Measurements from ENCODE around the gene PITX2. TPM values are rescaled to one million over a fixed set of nuclear protein-coding genes. Genes with fewer than 3 reads are reported as not detected.
A peak's percentile ranks its signal among the peaks of the same experiment; 100 is the strongest.

The PITX2 gene
- total and polyA plus RNA-seq, 2 experiments from 2014 or later: 0.52 to 0.99 TPM

DNA sequence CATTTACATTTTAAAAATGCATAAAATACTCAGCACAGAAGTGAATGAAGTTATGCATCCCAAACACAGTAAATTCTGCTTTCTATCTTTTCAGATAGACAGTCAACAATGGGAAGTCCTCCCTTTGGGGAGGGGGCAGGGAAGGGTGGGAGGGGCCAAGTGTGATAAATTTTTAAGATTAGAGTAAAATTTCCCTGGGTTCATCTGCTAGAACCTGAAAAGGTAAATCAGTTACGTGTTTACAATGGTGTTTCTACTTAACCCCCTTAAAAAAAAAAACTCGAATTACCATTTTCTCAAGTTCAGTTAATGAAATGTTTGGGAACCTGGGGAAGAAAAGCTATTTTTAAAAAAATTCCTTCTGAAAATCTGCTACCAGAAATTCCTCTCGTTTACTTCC lies 9.1 kb downstream of the PITX2 start (continued):
- no peak for TF ChIP-seq EZH2 (IDR thresholded peaks at IDR 0.05; ENCODE audit: low read depth, unreplicated experiment)
- TF ChIP-seq STAT1 (IDR thresholded peaks at IDR 0.05; ENCODE audit: unreplicated experiment): no peak
- TF ChIP-seq EZH2phosphoT487 (IDR thresholded peaks at IDR 0.05; ENCODE audit: unreplicated experiment): no peak
- TF ChIP-seq, protein P1, sequence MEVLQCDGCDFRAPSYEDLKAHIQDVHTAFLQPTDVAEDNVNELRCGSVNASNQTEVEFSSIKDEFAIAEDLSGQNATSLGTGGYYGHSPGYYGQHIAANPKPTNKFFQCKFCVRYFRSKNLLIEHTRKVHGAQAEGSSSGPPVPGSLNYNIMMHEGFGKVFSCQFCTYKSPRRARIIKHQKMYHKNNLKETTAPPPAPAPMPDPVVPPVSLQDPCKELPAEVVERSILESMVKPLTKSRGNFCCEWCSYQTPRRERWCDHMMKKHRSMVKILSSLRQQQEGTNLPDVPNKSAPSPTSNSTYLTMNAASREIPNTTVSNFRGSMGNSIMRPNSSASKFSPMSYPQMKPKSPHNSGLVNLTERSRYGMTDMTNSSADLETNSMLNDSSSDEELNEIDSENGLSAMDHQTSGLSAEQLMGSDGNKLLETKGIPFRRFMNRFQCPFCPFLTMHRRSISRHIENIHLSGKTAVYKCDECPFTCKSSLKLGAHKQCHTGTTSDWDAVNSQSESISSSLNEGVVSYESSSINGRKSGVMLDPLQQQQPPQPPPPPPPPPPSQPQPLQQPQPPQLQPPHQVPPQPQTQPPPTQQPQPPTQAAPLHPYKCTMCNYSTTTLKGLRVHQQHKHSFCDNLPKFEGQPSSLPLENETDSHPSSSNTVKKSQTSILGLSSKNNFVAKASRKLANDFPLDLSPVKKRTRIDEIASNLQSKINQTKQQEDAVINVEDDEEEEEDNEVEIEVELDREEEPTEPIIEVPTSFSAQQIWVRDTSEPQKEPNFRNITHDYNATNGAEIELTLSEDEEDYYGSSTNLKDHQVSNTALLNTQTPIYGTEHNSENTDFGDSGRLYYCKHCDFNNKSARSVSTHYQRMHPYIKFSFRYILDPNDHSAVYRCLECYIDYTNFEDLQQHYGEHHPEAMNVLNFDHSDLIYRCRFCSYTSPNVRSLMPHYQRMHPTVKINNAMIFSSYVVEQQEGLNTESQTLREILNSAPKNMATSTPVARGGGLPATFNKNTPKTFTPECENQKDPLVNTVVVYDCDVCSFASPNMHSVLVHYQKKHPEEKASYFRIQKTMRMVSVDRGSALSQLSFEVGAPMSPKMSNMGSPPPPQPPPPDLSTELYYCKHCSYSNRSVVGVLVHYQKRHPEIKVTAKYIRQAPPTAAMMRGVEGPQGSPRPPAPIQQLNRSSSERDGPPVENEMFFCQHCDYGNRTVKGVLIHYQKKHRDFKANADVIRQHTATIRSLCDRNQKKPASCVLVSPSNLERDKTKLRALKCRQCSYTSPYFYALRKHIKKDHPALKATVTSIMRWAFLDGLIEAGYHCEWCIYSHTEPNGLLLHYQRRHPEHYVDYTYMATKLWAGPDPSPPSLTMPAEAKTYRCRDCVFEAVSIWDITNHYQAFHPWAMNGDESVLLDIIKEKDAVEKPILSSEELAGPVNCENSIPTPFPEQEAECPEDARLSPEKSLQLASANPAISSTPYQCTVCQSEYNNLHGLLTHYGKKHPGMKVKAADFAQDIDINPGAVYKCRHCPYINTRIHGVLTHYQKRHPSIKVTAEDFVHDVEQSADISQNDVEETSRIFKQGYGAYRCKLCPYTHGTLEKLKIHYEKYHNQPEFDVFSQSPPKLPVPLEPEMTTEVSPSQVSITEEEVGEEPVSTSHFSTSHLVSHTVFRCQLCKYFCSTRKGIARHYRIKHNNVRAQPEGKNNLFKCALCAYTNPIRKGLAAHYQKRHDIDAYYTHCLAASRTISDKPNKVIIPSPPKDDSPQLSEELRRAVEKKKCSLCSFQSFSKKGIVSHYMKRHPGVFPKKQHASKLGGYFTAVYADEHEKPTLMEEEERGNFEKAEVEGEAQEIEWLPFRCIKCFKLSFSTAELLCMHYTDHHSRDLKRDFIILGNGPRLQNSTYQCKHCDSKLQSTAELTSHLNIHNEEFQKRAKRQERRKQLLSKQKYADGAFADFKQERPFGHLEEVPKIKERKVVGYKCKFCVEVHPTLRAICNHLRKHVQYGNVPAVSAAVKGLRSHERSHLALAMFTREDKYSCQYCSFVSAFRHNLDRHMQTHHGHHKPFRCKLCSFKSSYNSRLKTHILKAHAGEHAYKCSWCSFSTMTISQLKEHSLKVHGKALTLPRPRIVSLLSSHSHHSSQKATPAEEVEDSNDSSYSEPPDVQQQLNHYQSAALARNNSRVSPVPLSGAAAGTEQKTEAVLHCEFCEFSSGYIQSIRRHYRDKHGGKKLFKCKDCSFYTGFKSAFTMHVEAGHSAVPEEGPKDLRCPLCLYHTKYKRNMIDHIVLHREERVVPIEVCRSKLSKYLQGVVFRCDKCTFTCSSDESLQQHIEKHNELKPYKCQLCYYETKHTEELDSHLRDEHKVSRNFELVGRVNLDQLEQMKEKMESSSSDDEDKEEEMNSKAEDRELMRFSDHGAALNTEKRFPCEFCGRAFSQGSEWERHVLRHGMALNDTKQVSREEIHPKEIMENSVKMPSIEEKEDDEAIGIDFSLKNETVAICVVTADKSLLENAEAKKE (CRISPR knock-in tag; IDR thresholded peaks at IDR 0.05): no peak
- TF ChIP-seq CREB1 (CRISPR knock-in tag; IDR thresholded peaks at IDR 0.05; ENCODE audit: low read depth): no peak
- TF ChIP-seq POLR2AphosphoS5 (IDR thresholded peaks at IDR 0.05; ENCODE audit: low read depth): no peak

DNA sequence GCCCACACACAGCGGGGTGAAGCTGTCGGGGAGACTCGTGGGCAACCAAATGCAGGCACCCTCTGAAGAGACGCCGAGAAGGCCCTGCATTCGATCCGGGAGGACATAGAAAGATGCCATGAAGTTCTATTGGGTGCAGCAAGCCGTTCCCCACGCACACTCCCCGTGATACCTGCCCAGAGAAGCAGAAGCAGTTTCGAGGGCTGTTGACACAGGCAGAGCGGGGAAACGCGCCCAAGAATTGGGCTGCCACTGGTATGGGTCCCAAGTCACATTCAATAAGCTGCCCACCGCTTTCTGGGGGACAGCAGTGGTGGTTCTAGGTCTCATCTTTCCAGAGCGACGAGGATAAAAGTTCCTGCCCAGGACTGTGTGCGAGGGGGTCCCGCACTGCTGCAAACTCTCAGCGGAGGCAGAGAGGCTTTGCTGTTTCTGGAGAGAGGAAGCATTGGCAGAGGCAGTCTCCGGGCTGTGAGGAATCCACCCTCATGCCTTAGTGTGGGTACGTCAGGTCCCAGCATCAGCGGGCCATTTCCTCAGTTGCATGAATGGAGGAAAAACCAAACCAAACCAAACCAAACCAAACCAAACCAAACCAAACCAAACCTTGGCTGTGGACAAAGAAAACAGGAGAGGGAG lies 10.1 kb downstream of the PITX2 start:
- H2AFZ ChIP-seq: no peak overlapping the region
- H3K4me2 ChIP-seq: peak overlapping the region; percentile 77
- DNase-seq (ENCODE audit: low spot score) (peak; percentile 28), ATAC-seq (no peak)
- H4K20me1 ChIP-seq (replicated peaks; ENCODE audit: insufficient read depth): 0 out of 2 replicates have a peak, but pooled peaks cover 3% of the 10 kb centered on the region
- Mint-ChIP-seq H3K9me3 (no peaks in the 10 kb centered on the region), H3K27ac (no peak overlapping the region), H3K36me3 (ENCODE audit: low read depth) (no peaks in the 10 kb centered on the region), H3K27me3 (ENCODE audit: insufficient read depth, low read depth, poor library complexity) (peaks cover 98% of the 10 kb centered on the region), H3K4me3 (peak overlapping the region; percentile 33; the same call in 2 of the 3 replicates), H3K4me1 (peaks cover 50% of the 10 kb centered on the region)
- peaks cover 6% of the 10 kb centered on the region; the same call in 1 of the 2 replicates for H3F3A ChIP-seq (replicated peaks; ENCODE audit: low read depth)
- H3K9me2 ChIP-seq (ENCODE audit: insufficient read depth): no peaks in the 10 kb centered on the region
- H3K27ac ChIP-seq (ENCODE audit: low read depth): no peak overlapping the region
- H3K79me2 ChIP-seq (replicated peaks; ENCODE audit: insufficient read depth): no peaks in the 10 kb centered on the region
- H3K4me1 ChIP-seq (ENCODE audit: insufficient read depth): peaks cover 75% of the 10 kb centered on the region
- TF ChIP-seq CREB1 (CRISPR knock-in tag; IDR thresholded peaks at IDR 0.05; ENCODE audit: low read depth): no peak
- TF ChIP-seq JUNB (IDR thresholded peaks at IDR 0.05; ENCODE audit: unreplicated experiment): no peak
- TF ChIP-seq EZH2phosphoT487 (IDR thresholded peaks at IDR 0.05; ENCODE audit: unreplicated experiment): peak; percentile 76
- peak; percentile 74 for TF ChIP-seq EZH2 (IDR thresholded peaks at IDR 0.05; ENCODE audit: low read depth, unreplicated experiment)
- H3K36me3 ChIP-seq (ENCODE audit: insufficient read depth): no peaks in the 10 kb centered on the region
- H3K27me3 ChIP-seq (ENCODE audit: insufficient read depth): peaks cover 100% of the 10 kb centered on the region
- H3K4me3 ChIP-seq: peak overlapping the region; percentile 49
